Neural cell (in vitro differentiated cells): ENCODE results near the gene USP30. TPM values are rescaled to one million over a fixed set of nuclear protein-coding genes. Genes with fewer than 3 reads are reported as not detected.

ENCODE experiments used
- H2AFZ ChIP-seq: fragments of 200-600, 300-800 bp; sonication (generic), shearing (Covaris generic); 2 replicates; pipeline ENCODE4 v1.6.0; 2014; ENCODE audit warnings: low read depth, mild to moderate bottlenecking, antibody characterized with exemption, low read length, moderate library complexity
- H3F3A ChIP-seq: fragments of 200-600 bp; shearing (Covaris generic); 2 replicates; pipeline ENCODE4 v1.6.1; 2016; ENCODE audit warnings: mild to moderate bottlenecking, moderate library complexity, mixed read lengths, antibody characterized with exemption, low read length; ENCODE audit not compliant: insufficient read depth, poor library complexity, severe bottlenecking
- H3K27ac ChIP-seq: fragments of 200-600, 300-800 bp; sonication (generic), shearing (Covaris generic); 2 replicates; pipeline ENCODE4 v1.5.1; 2014; ENCODE audit warnings: mild to moderate bottlenecking, low read length, moderate library complexity
- H3K27me3 ChIP-seq: fragments of 300-800, 200-600 bp; sonication (generic), shearing (Covaris generic); 2 replicates; pipeline ENCODE4 v1.6.0; 2014; ENCODE audit warnings: mild to moderate bottlenecking, low read depth, low read length, moderate library complexity; ENCODE audit not compliant: insufficient read depth
- H3K36me3 ChIP-seq: fragments of 300-800, 200-600 bp; sonication (generic), shearing (Covaris generic); 2 replicates; pipeline ENCODE4 v1.5.1; 2014; ENCODE audit warnings: mild to moderate bottlenecking, antibody characterized with exemption, low read length, moderate library complexity; ENCODE audit not compliant: insufficient read depth
- H3K4me2 ChIP-seq: fragments of 300-800, 200-600 bp; sonication (generic), shearing (Covaris generic); 2 replicates; pipeline ENCODE4 v1.6.0; 2014; ENCODE audit warnings: mild to moderate bottlenecking, low read length
- H3K4me3 ChIP-seq: fragments of 300-800, 200-600 bp; sonication (generic), shearing (Covaris generic); 2 replicates; pipeline ENCODE4 v1.5.1; 2014; ENCODE audit warnings: mild to moderate bottlenecking, low read length, moderate library complexity
- H3K79me2 ChIP-seq: fragments of 200-600 bp; shearing (Covaris generic); replicated peaks from 2 replicates; pipeline ENCODE4 v1.6.0; 2014; ENCODE audit warnings: mild to moderate bottlenecking, low read length, moderate library complexity; ENCODE audit not compliant: insufficient read depth
- H3K9ac ChIP-seq: fragments of 300-800, 200-600 bp; sonication (generic), shearing (Covaris generic); 2 replicates; pipeline ENCODE4 v1.6.1; 2016; ENCODE audit warnings: mild to moderate bottlenecking, low read length, mixed read lengths
- H3K9me2 ChIP-seq: fragments of 200-600 bp; shearing (Covaris generic); 2 replicates; pipeline ENCODE4 v1.6.1; 2016; ENCODE audit warnings: mild to moderate bottlenecking, low read length, mixed read lengths; ENCODE audit not compliant: insufficient read depth
- H3K9me3 ChIP-seq: fragments of 200-600, 300-800 bp; sonication (generic), shearing (Covaris generic); 2 replicates; pipeline ENCODE4 v1.6.1; 2016; ENCODE audit warnings: mild to moderate bottlenecking, mixed run types, low read length, moderate library complexity, mixed read lengths
- H4K20me1 ChIP-seq: fragments of 200-600 bp; shearing (Covaris generic); 2 replicates; pipeline ENCODE4 v1.6.1; 2016; ENCODE audit warnings: mild to moderate bottlenecking, mixed run types; ENCODE audit not compliant: insufficient read depth
- EP300 ChIP-seq: fragments of 450-650 bp; conservative IDR thresholded peaks from 2 replicates; pipeline ENCODE4 v1.6.1; 2014; ENCODE audit warnings: antibody characterized with exemption, mild to moderate bottlenecking, moderate library complexity; ENCODE audit not compliant: poor library complexity, severe bottlenecking
- EZH2 ChIP-seq: fragments of 200-600, 300-800 bp; shearing (Covaris generic), sonication (generic); IDR thresholded peaks from 2 replicates; pipeline ENCODE4 v1.6.1; 2014; ENCODE audit warnings: antibody characterized with exemption, low read length, borderline replicate concordance, mild to moderate bottlenecking; ENCODE audit not compliant: insufficient read depth, poor library complexity, severe bottlenecking
- MXI1 ChIP-seq: fragments of 450-650 bp; conservative IDR thresholded peaks from 2 replicates; pipeline ENCODE4 v1.6.1; 2014; ENCODE audit warnings: antibody characterized with exemption, mild to moderate bottlenecking; ENCODE audit not compliant: poor library complexity, severe bottlenecking
- POLR2AphosphoS5 ChIP-seq: IDR thresholded peaks from 2 replicates; pipeline ENCODE4 v1.6.1; 2012
- RAD21 ChIP-seq: fragments of 450-650 bp; conservative IDR thresholded peaks from 2 replicates; pipeline ENCODE4 v1.6.1; 2014; ENCODE audit warnings: antibody characterized with exemption, mild to moderate bottlenecking, moderate library complexity
- SMC3 ChIP-seq: fragments of 450-650 bp; conservative IDR thresholded peaks from 2 replicates; pipeline ENCODE4 v1.6.1; 2014; ENCODE audit warnings: antibody characterized with exemption, mild to moderate bottlenecking, moderate library complexity; ENCODE audit not compliant: poor library complexity
- TAF1 ChIP-seq: IDR thresholded peaks from 2 replicates; pipeline ENCODE4 v1.6.1; 2012; ENCODE audit warnings: low read depth
- polyA plus RNA-seq: library from polyadenylated mRNA; depleted of rRNA; stranded (reverse); fragments of >200 nt; gene quantifications from 2 replicates; pipeline ENCODE4 v1.2.3, GENCODE V29; 2014
- TF ChIP-seq, protein P1 (sequence below): IDR thresholded peaks from 2 replicates; pipeline ENCODE4 v1.6.1; 2012; ENCODE audit warnings: borderline replicate concordance
- TF ChIP-seq, protein P2 (sequence below): fragments of 450-650 bp; IDR thresholded peaks from 2 replicates; pipeline ENCODE4 v1.5.1; 2014; ENCODE audit warnings: antibody characterized with exemption, mild to moderate bottlenecking, moderate library complexity; ENCODE audit not compliant: poor library complexity, severe bottlenecking

Gene USP30
- polyA plus RNA-seq, 1 donor from 2014 or later: 37.2 TPM

DNA sequence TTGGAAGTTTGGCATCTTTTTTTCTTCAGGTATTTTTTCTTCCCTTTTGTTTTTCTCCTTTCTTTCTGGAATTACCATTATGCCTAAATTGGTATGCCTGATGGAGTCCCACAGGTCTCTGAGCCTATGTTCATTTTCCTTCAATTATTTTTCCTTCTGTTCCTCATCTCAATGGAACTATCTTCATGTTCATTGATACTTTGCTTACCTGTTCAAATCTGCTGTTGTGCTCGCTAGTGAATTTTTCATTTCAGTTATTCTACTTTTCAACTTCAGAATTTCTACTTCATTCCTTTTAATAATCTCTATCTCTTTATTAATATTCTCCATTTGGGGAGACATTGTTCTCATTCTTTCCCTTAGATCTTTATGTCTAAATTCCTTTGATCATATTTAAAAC lies 15.4 kb upstream of the USP30 start:
- TF ChIP-seq EZH2: no peak
- no peak for TF ChIP-seq SMC3
- no peak for TF ChIP-seq EP300
- TF ChIP-seq, protein P1, sequence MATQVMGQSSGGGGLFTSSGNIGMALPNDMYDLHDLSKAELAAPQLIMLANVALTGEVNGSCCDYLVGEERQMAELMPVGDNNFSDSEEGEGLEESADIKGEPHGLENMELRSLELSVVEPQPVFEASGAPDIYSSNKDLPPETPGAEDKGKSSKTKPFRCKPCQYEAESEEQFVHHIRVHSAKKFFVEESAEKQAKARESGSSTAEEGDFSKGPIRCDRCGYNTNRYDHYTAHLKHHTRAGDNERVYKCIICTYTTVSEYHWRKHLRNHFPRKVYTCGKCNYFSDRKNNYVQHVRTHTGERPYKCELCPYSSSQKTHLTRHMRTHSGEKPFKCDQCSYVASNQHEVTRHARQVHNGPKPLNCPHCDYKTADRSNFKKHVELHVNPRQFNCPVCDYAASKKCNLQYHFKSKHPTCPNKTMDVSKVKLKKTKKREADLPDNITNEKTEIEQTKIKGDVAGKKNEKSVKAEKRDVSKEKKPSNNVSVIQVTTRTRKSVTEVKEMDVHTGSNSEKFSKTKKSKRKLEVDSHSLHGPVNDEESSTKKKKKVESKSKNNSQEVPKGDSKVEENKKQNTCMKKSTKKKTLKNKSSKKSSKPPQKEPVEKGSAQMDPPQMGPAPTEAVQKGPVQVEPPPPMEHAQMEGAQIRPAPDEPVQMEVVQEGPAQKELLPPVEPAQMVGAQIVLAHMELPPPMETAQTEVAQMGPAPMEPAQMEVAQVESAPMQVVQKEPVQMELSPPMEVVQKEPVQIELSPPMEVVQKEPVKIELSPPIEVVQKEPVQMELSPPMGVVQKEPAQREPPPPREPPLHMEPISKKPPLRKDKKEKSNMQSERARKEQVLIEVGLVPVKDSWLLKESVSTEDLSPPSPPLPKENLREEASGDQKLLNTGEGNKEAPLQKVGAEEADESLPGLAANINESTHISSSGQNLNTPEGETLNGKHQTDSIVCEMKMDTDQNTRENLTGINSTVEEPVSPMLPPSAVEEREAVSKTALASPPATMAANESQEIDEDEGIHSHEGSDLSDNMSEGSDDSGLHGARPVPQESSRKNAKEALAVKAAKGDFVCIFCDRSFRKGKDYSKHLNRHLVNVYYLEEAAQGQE: no peak
- TF ChIP-seq POLR2AphosphoS5: no peak
- TF ChIP-seq TAF1: no peak
- no peak for TF ChIP-seq RAD21
- no peak for TF ChIP-seq MXI1
- TF ChIP-seq, protein P2, sequence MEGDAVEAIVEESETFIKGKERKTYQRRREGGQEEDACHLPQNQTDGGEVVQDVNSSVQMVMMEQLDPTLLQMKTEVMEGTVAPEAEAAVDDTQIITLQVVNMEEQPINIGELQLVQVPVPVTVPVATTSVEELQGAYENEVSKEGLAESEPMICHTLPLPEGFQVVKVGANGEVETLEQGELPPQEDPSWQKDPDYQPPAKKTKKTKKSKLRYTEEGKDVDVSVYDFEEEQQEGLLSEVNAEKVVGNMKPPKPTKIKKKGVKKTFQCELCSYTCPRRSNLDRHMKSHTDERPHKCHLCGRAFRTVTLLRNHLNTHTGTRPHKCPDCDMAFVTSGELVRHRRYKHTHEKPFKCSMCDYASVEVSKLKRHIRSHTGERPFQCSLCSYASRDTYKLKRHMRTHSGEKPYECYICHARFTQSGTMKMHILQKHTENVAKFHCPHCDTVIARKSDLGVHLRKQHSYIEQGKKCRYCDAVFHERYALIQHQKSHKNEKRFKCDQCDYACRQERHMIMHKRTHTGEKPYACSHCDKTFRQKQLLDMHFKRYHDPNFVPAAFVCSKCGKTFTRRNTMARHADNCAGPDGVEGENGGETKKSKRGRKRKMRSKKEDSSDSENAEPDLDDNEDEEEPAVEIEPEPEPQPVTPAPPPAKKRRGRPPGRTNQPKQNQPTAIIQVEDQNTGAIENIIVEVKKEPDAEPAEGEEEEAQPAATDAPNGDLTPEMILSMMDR: no peak
- H3K4me3 ChIP-seq: no peak overlapping the region
- H2AFZ ChIP-seq: no peak overlapping the region
- H3K27me3 ChIP-seq: no peaks in the 10 kb centered on the region
- H3K36me3 ChIP-seq: no peaks in the 10 kb centered on the region
- H3K9ac ChIP-seq: no peak overlapping the region
- no peaks in the 10 kb centered on the region for H3F3A ChIP-seq
- H3K9me3 ChIP-seq: no peaks in the 10 kb centered on the region
- H3K79me2 ChIP-seq: no peaks in the 10 kb centered on the region
- no peaks in the 10 kb centered on the region for H3K9me2 ChIP-seq
- no peak overlapping the region for H3K4me2 ChIP-seq
- H3K27ac ChIP-seq: no peak overlapping the region
- H4K20me1 ChIP-seq: no peaks in the 10 kb centered on the region

DNA sequence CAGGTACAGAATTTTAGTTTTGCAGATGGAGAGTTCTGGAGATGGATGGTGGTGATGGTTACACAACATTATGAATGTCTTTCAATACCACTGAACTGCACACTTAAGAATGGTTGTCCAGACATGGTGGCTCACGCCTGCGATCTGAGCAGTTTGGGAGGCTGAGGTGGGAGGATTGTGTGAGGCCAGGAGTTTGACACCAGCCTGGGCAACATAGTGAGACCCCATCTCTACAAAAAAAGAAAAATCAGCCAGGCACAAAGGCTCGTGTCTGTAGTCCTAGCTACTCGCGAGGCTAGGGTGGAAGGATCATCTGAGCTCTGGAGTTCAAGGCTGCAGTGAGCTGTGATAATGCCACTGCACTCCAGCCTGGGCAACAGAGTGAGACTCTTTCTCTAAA lies 8.1 kb upstream of the USP30 start:
- Histone ChIP-seq H3F3A (no peaks in the 10 kb centered on the region), H3K4me2 (no peak overlapping the region), H3K4me3 (no peak overlapping the region), H3K36me3 (no peaks in the 10 kb centered on the region), H3K9ac (no peak overlapping the region), H4K20me1 (no peaks in the 10 kb centered on the region), H3K79me2 (no peaks in the 10 kb centered on the region), H3K27ac (no peak overlapping the region), H2AFZ (no peak overlapping the region), H3K9me3 (no peaks in the 10 kb centered on the region), H3K9me2 (no peaks in the 10 kb centered on the region), H3K27me3 (peaks cover 7% of the 10 kb centered on the region)
- no peak for TF ChIP-seq MXI1
- TF ChIP-seq, protein P1: no peak
- no peak for TF ChIP-seq POLR2AphosphoS5
- TF ChIP-seq RAD21: no peak
- TF ChIP-seq, protein P2: no peak
- no peak for TF ChIP-seq SMC3
- no peak for TF ChIP-seq EP300
- no peak for TF ChIP-seq TAF1
- no peak for TF ChIP-seq EZH2
